GM12878 (cell line): Measurements from ENCODE around the gene KPNA4. TPM values are rescaled to one million over a fixed set of nuclear protein-coding genes. Genes with fewer than 3 reads are reported as not detected.

ENCODE experiments used
- ATAC-seq: fragments of 200-7000 bp; cut with Tn5 transposase; 3 replicates; pipeline ENCODE4 v1.9.1; 2020; ENCODE audit warnings: mild to moderate bottlenecking, moderate library complexity
- BruUV-seq: library from RNA; stranded (reverse); fragments of 400-500 nt; replicated peaks from 2 replicates; lab custom pipeline; 2021; lab: Mats Ljungman, UMichigan
- CTCF ChIA-PET: fragments of 300-600 bp; sonication (Branson Sonifier 250); formaldehyde crosslinking; extraction: SDS; loops from one replicate; lab custom pipeline; 2021; ENCODE audit warnings: inconsistent platforms; lab: Yijun Ruan, JAX
- POLR2A ChIA-PET: fragments of 350-600 bp; formaldehyde crosslinking; extraction: SDS; loops from one replicate; lab custom pipeline; 2021; ENCODE audit warnings: inconsistent platforms; lab: Charles Lee
- RAD21 ChIA-PET: fragments of 300-600 bp; sonication (Branson Sonifier 250); formaldehyde crosslinking; loops from one replicate; lab custom pipeline; 2023; ENCODE audit warnings: antibody characterized with exemption; ENCODE audit not compliant: unreplicated experiment; lab: Charles Lee
- SMC1A ChIA-PET: fragments of 300-600 bp; sonication (Branson Sonifier 250); formaldehyde crosslinking; loops from one replicate; lab custom pipeline; 2023; ENCODE audit not compliant: unreplicated experiment, uncharacterized antibody; lab: Charles Lee
- DNase-seq: peaks from one replicate; pipeline ENCODE4 v3.0.0-alpha.2; 2011; ENCODE audit warnings: low read depth, low spot score
- FAIRE-seq: peaks from 3 replicates; lab custom pipeline; 2011; peaks lifted over from hg19 to GRCh38; lab: Jason Lieb, UNC
- H2AFZ ChIP-seq: 2 replicates; pipeline ENCODE4 v1.6.0; 2011; ENCODE audit warnings: low read depth, low read length, control low read depth; ENCODE audit not compliant: control insufficient read depth
- H3K27ac ChIP-seq: 2 replicates; pipeline ENCODE4 v1.5.1; 2011; ENCODE audit warnings: control low read depth; ENCODE audit not compliant: control insufficient read depth, insufficient read depth
- H3K27me3 ChIP-seq, 2 experiments: replicated peaks in 1 of 2; 2 replicates each; pipeline versions ENCODE4 v1.6.0 to v1.6.1; 2011; ENCODE audit warnings: low read length in 1 of 2; ENCODE audit not compliant: control insufficient read depth in 2 of 2, insufficient read depth in 2 of 2
- H3K36me3 ChIP-seq, 2 experiments: 2 replicates each; pipeline ENCODE4 v1.5.1; 2011; ENCODE audit warnings: low read length in 1 of 2; ENCODE audit not compliant: control insufficient read depth in 2 of 2, insufficient read depth in 2 of 2
- H3K4me1 ChIP-seq: 2 replicates; pipeline ENCODE4 v1.6.1; 2011; ENCODE audit warnings: mild to moderate bottlenecking, low read length, moderate library complexity, mixed read lengths; ENCODE audit not compliant: control insufficient read depth, insufficient read depth
- H3K4me2 ChIP-seq: 2 replicates; pipeline ENCODE4 v1.6.0; 2011; ENCODE audit warnings: control low read depth; ENCODE audit not compliant: control insufficient read depth, insufficient read depth
- H3K4me3 ChIP-seq: fragments of 200-600 bp; sonication (generic); 2 replicates; pipeline ENCODE4 v1.5.1; 2016
- H3K79me2 ChIP-seq: 2 replicates; pipeline ENCODE4 v1.6.0; 2011; ENCODE audit warnings: low read length; ENCODE audit not compliant: control insufficient read depth, insufficient read depth
- H3K9ac ChIP-seq: 2 replicates; pipeline ENCODE4 v1.8.0; 2011; ENCODE audit warnings: low read length, control low read depth, mixed read lengths; ENCODE audit not compliant: control insufficient read depth, insufficient read depth
- H3K9me3 ChIP-seq: replicated peaks from 3 replicates; pipeline ENCODE4 v1.5.1; 2011; ENCODE audit warnings: mild to moderate bottlenecking, low read length; ENCODE audit not compliant: control insufficient read depth, insufficient read depth
- H4K20me1 ChIP-seq: 2 replicates; pipeline ENCODE4 v1.6.0; 2011; ENCODE audit not compliant: control insufficient read depth, insufficient read depth
- EGR1 ChIP-seq, 2 experiments: IDR thresholded peaks; 1 replicate in 1 of 2; 2 replicates in 1 of 2; pipeline ENCODE4 v1.6.1; 2011 to 2012; ENCODE audit warnings: low read depth in 2 of 2, low read length in 2 of 2, borderline replicate concordance in 1 of 2, mild to moderate bottlenecking in 1 of 2, moderate library complexity in 1 of 2
- WGBS: methylation state at CpG from one replicate; pipeline ENCODE4 v1.1.6; 2016; ENCODE audit warnings: low lambda C conversion rate; ENCODE audit not compliant: insufficient replicate concordance, insufficient coverage; ENCODE audit errors: missing lambda C conversion rate; 5-methylcytosine and 5-hydroxymethylcytosine counted together
- in situ Hi-C: fragments of 300-500 bp; cut with MboI; formaldehyde crosslinking; loops from 9 replicates; pipeline ENCODE4 v1.14.3; 2018; ENCODE audit warnings: mixed read lengths
- intact Hi-C: fragments of 100-400 bp; cut with micrococcal nuclease; formaldehyde crosslinking; loops from one replicate; pipeline ENCODE4 v1.14.2; 2022; ENCODE audit not compliant: unreplicated experiment
- polyA plus RNA-seq, 11 experiments: library from polyadenylated mRNA; depleted of rRNA in 4 of 11; unstranded in 6 of 11; stranded (reverse) in 5 of 11; fragments of >200 nt; fragmentation: Nextera tagmentation in 4 of 11; fragmentation: Illumina TruSeq in 1 of 11; extraction: Ambion mirVana in 4 of 11; extraction: Trizol in 1 of 11; gene quantifications; 1 replicate in 1 of 11; 2 replicates in 10 of 11; pipeline versions ENCODE4 v1.2.1 to v1.2.3, GENCODE V29; 2011 to 2016; ENCODE audit warnings: inconsistent platforms in 2 of 11, missing spikeins in 2 of 11, low read depth in 1 of 11
- total RNA-seq, 4 experiments: library from RNA; depleted of rRNA in 3 of 4; stranded (reverse); fragments of >200 nt in 3 of 4; fragmentation: Illumina TruSeq in 1 of 4; extraction: Trizol in 1 of 4; gene quantifications; 2 replicates each; pipeline versions ENCODE4 v1.2.1 to v1.2.3, GENCODE V29; 2013 to 2021
- TF ChIP-seq, protein P1 (sequence below): IDR thresholded peaks from 2 replicates; pipeline ENCODE4 v1.6.1; 2012; ENCODE audit warnings: low read length, inconsistent platforms
- TF ChIP-seq, protein P2 (sequence below): fragments of 450-650 bp; IDR thresholded peaks from 2 replicates; pipeline ENCODE4 v1.6.1; 2017; ENCODE audit warnings: borderline replicate concordance

Gene KPNA4
- total and polyA plus RNA-seq, 10 of the 15 experiments (the other 5 are each of a cell fraction or from before 2014, with no cell fraction given) = 9.9 to 40.6 (median 18.1) TPM

DNA sequence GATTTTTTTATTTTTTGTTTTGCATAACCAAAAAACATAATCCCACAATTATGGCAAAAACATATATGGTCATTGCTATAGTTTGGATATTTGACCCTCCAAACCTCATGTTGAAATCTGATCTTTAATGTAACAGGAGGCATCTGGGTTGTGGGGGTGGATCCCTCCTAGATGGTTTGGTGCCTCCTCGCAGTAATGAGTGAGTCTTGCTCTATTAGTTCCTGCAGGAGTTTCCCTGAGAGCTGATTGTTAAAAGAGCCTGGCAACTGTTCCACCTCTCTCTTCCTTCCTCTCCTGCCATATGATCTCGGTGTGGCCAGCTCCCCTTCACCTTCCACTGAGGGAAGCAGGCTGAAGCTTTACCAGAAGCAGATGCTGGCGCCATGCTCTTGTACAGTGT is 82.6 kb downstream of the KPNA4 start:
- Histone ChIP-seq H3K4me2 (no peak overlapping the region), H3K27me3 (no peaks in the 10 kb centered on the region), H3K9me3 (no peaks in the 10 kb centered on the region), H3K4me3 (no peak overlapping the region), H3K27ac (no peak overlapping the region), H2AFZ (no peak overlapping the region), H3K9ac (no peak overlapping the region), H4K20me1 (no peaks in the 10 kb centered on the region), H3K79me2 (no peaks in the 10 kb centered on the region), H3K36me3 (no peaks in the 10 kb centered on the region), H3K4me1 (peaks cover 3% of the 10 kb centered on the region; the same call in 1 of the 2 replicates)
- CTCF ChIA-PET = interaction anchor here (1.8 kb wide), 1 partner anchor 320 kb away, joined by 6 read pairs; no protein-coding TSS in a partner anchor
- no peak for FAIRE-seq
- in situ Hi-C loops (loop anchor here (10.0 kb wide), 1 partner anchor 318 kb away; no protein-coding TSS in a partner anchor), intact Hi-C loops (no loop called here)
- TF ChIP-seq, protein P1, sequence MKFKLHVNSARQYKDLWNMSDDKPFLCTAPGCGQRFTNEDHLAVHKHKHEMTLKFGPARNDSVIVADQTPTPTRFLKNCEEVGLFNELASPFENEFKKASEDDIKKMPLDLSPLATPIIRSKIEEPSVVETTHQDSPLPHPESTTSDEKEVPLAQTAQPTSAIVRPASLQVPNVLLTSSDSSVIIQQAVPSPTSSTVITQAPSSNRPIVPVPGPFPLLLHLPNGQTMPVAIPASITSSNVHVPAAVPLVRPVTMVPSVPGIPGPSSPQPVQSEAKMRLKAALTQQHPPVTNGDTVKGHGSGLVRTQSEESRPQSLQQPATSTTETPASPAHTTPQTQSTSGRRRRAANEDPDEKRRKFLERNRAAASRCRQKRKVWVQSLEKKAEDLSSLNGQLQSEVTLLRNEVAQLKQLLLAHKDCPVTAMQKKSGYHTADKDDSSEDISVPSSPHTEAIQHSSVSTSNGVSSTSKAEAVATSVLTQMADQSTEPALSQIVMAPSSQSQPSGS = no peak
- TF ChIP-seq EGR1 (IDR thresholded peaks at IDR 0.05; ENCODE audit: borderline replicate concordance in 1 of 2, low read depth in 2 of 2, low read length in 2 of 2) = no peak
- TF ChIP-seq, protein P2, sequence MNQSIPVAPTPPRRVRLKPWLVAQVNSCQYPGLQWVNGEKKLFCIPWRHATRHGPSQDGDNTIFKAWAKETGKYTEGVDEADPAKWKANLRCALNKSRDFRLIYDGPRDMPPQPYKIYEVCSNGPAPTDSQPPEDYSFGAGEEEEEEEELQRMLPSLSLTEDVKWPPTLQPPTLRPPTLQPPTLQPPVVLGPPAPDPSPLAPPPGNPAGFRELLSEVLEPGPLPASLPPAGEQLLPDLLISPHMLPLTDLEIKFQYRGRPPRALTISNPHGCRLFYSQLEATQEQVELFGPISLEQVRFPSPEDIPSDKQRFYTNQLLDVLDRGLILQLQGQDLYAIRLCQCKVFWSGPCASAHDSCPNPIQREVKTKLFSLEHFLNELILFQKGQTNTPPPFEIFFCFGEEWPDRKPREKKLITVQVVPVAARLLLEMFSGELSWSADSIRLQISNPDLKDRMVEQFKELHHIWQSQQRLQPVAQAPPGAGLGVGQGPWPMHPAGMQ = no peak
- BruUV-seq = no TSS peak
- DNase-seq = no peak
- RAD21 ChIA-PET = no interaction called here
- 94% methylated on average over 3 of the region's 3 CpGs for WGBS
- SMC1A ChIA-PET = interaction anchor here (0.8 kb wide), 1 partner anchor 74 kb away, joined by 3 read pairs; no protein-coding TSS in a partner anchor
- no peak for ATAC-seq
- POLR2A ChIA-PET = no interaction called here
